Activated CD8-positive, alpha-beta memory T cell treated with anti-CD3 and anti-CD28 coated beads for 36 hours (primary cell): Measurements from ENCODE around the gene RGMA. TPM values are rescaled to one million over a fixed set of nuclear protein-coding genes. Genes with fewer than 3 reads are reported as not detected.

ENCODE experiments used
- CTCF ChIA-PET: fragments of 350-600 bp; sonication (Branson Sonifier 250); formaldehyde crosslinking; loops from one replicate; lab custom pipeline; 2021; ENCODE audit warnings: antibody characterized with exemption; lab: Charles Lee
- POLR2A ChIA-PET: fragments of 350-600 bp; sonication (Branson Sonifier 250); formaldehyde crosslinking; loops from one replicate; lab custom pipeline; 2021; ENCODE audit warnings: antibody characterized with exemption; lab: Charles Lee
- total RNA-seq, 2 experiments: library from RNA; stranded (reverse); gene quantifications; one replicate each; pipeline ENCODE4 v1.2.3, GENCODE V29; 2021

Gene RGMA
- total RNA-seq, 2 experiments from 2014 or later = not detected

DNA sequence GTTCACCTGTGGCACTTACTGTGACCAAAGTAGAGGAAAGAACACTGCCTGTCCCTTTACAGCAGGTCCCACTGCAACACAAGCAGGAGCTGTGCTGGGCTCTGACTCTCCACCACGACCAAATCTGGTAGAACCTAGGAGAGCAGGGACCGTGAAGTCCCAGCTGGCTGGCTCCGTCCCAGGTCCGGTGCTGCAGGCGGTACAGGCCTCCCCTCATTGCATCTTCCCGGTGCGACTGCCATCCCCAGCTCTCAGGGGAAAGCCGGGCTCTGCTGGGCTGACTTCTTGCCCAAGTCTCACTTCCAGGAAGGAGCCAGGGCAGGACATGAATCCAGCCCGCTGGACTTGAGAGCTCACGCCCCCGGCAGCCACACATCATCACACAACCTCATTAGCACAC, 33.8 kb downstream of the RGMA start:
- CTCF ChIA-PET = no interaction called here
- POLR2A ChIA-PET = no interaction called here

DNA sequence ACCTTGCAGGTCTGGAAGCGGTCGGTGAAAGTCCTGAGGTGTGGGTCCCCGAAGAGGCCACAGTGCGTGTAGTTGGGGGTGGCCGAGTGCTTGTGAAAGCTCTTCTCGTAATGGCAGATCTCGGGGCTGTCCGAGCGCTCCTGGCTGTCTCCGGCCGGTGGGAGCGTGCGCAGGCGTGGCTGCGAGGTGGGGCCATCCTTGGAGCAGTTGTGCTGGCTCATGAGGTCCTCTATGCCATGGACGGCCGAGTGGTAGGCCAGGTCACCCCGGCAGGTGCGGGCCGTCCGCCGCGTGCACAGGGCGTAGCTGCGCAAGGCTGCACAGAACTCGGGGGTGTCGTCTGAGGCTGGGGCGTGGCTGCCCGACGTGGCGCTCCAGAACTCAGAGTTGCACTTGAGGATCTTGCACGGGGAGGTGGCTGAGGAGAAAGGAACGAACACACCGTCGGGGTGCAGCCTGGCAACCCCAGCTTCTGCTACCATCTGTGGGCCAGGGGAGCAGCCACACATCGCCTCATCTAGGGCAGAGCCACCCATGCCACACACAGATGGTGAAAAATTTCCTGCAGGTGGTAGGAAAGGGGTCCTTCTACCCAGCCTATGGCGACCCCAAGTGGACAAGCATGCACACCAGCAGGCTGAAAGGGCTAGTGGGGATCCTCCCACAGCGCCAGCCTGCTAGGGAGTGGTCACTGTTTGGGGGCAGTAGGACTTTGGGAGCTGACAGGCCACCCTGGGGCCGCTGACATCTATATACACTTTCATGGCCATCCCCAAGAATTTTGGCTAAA, 36.7 kb downstream of the RGMA start:
- CTCF ChIA-PET = no interaction called here

GRCh38 chr15:93051236-93052089, 37.5 kb downstream of the RGMA start:
- ChIA-PET CTCF (interaction anchor here (1.1 kb wide), 1 partner anchor 21 kb away, joined by 4 read pairs; no protein-coding TSS in a partner anchor), POLR2A (no interaction called here)

More for the DNA sequence above, 36.7 kb downstream of the RGMA start:
- POLR2A ChIA-PET = no interaction called here

DNA sequence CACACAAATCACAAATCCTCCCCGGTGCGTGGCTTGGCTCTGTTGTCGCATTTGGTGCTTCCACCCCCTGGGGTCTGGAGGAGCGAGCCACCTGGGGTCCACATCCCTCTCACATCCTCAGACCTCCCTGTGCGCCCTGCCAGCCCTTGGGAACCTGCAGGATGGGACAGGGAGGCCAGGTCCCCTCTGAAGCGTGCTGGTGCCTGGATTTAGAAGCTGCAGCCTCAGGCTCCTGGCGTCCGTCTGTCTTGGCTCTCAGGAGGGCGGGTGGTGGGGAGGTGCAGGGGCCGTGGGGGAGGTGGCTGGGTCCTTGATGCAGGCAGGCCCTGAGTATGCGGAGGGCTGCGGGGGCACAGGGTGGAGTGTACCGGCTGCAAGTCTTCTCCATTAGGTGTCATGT, 38.4 kb downstream of the RGMA start:
- ChIA-PET CTCF (interaction anchor here (1.1 kb wide), 1 partner anchor 20 kb away, joined by 4 read pairs; no protein-coding TSS in a partner anchor), POLR2A (no interaction called here)

- ChIA-PET CTCF (no interaction called here), POLR2A (no interaction called here)
These were observed 39.0 kb downstream of the RGMA start for GRCh38 chr15:93049914-93050578.

DNA sequence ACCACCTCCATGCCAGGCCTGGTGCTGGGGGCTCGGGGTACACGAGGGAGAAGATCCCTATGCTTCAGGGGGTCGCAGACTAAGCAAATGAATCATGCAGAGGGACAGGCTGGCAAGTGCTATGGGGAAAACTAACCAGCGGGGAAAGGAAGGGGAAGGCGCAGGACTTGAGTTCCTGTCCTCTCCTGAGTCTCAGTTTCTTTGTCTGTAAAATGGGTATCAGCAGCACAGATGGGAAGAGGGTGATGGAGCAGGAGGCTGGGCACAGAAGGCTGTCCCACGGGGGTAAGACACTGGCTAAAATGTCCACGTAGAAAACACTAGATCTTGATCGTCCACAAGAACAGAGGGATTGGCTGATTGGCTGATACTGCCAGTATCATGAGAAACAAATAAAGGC, 39.8 kb downstream of the RGMA start:
- ChIA-PET POLR2A (no interaction called here), CTCF (no interaction called here)

DNA sequence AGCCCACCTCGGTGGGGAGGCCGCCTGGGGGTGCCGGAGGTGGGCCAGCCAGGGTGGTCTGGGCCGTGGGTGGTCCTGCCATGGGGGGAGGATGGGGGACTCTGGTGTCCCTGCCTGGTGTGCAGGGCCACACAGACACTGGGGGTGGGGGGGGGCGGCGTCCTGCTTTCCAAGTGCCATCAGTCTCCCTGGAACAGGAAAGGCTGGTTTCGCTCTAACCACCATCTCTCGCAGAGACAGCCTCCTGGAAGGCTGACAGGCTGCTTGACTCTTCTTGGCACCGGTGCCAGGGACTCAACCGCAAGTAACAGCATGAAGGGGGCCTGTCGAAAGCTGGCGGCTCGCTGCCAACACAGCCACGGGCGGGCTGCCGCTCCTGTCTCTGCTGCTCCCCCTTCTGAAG, 40.3 kb downstream of the RGMA start:
- POLR2A ChIA-PET = no interaction called here
- CTCF ChIA-PET = no interaction called here

DNA sequence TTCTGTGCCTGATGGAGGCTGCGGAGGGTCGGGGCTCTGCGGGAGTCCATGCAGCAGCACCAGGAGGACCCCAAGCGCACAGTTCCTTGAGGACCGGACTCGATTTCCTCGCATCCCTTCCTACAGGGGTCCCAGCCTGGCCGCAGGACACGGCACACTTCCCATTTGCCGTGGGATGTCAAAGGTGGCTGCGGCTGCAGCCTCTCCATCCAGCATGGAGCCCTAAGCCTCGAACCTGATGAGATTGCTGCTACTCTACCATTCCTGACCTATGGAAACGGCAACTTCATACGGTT, 40.6 kb downstream of the RGMA start:
- POLR2A ChIA-PET = no interaction called here
- CTCF ChIA-PET = no interaction called here

DNA sequence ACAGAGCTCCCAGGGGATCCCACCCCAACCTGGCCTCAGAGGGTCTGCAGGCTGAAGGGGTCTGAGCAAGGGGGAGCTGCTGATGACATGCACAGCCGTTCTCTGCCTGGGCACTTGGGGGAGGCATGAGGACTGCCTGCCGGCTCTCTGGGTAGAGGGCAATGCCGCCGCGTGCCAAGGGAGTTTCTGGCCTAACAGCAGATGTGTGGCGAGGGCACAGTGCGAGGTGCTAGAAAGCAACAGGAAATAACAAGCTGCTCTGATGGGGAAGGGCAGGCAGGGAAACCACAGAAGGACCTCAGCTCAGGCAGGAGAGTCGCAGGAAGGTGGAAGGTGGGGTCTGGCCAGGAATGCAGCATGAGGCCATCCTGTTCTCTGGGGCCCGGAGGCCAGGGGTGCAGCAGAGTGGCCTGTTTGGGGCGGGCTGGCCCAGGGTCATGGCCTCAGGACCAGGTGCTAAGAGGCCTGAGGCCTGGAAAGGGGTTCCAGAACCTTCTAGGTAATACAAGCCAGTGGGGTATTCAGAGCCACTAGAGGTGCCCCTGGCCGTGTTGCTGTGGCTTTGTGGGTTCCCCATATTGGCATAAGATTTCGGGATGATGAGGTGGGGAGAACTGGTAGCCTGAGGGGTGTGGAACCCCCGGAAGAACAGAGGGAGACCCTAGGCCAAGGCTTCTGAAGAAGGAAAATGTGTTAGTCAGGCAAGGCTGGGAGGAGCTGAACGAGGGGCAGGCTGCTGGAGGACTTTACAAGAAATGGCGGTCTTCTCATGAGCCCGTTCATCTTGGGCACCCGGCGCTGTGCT, 41.2 kb downstream of the RGMA start:
- POLR2A ChIA-PET = no interaction called here
- CTCF ChIA-PET = interaction anchor here (0.6 to 1.1 kb wide), 3 partner anchors 12 to 40 kb away, joined by 3 read pairs; no protein-coding TSS in a partner anchor

- ChIA-PET CTCF (interaction anchor here (0.6 to 1.1 kb wide), 3 partner anchors 10 to 41 kb away, joined by 3 read pairs; no protein-coding TSS in a partner anchor), POLR2A (interaction anchor here (0.6 kb wide), 1 partner anchor 71 kb away, joined by 3 read pairs; no protein-coding TSS in a partner anchor)
These were observed 42.3 kb downstream of the RGMA start for GRCh38 chr15:93046721-93047120.

- POLR2A ChIA-PET = no interaction called here
- CTCF ChIA-PET = interaction anchor here (1.4 kb wide), 1 partner anchor 16 kb away, joined by 4 read pairs; no protein-coding TSS in a partner anchor
These were observed 42.9 kb downstream of the RGMA start for GRCh38 chr15:93046120-93046519.

DNA sequence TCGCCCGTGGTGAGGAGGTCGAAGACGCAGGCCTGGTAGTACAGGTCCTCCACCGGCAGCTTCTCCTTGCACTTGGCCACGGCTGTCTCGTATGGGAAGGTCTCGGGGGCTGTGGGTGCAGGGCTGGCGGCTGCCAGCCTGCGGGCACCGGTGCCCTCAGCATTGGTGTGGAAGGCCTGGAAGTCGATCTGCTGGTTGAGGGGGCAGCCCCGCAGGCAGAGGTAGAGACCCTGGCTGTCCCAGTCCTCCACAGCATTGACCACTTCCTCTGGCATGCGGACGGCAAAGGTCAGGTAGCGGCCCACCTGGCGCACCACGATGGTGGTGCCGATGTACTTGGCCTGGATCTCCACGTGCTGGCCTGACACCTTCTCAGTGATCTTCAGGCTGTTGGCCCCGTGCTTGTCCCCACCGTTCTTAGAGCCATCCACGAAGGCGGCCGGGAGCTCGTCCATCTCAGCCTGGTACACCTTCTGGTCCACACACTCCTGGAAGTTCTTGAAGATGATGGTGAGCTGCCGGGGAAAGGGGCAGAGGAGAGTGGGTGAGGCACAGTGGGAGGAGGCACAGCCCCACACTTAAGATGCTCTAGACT, 43.7 kb downstream of the RGMA start:
- ChIA-PET CTCF (interaction anchor here (1.4 kb wide), 1 partner anchor 15 kb away, joined by 4 read pairs; no protein-coding TSS in a partner anchor), POLR2A (no interaction called here)

DNA sequence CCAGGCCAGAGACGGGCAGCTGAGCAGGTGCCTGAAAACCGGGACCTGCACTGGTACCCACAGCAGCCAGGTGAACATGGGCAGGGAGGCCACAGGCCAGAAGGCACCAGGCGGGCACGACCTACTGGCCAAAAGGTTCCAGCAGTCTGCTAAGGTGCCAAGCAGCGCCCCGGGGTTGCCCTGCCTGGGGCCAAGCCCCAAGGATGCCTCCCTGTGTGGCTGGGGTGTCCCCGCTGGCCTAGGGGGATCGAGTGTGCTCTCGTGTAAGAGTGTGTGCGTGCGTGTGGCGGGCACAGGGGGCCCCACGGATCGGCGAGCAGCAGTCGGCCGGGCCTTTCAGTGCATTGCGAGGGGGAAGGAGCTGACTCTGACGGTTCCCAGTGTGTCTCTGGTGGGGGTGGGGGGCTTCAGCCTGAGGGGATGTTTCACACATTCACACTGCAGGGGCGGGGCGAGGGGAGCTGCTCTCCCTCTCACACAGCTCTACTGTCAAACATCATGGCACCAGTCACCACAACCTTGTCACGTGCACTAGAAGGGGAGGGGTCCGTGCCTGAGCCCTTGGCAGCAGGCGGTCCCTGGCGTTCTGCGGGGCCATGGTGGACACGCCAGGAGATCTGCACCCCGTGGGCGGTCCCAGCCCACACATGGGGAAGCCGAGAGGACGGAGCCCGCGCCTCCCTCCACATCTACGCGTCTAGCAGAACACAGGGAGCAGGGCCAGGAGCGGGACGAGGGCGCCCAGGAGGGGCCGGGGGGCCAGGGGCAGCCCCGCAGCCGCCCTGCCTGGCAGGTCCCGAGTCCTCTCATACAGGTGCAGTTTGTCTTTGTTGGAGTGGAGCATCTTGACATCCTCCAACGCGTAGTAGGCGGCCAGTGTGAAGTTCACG, 44.5 kb downstream of the RGMA start:
- ChIA-PET CTCF (interaction anchor here (1.4 kb wide), 2 partner anchors 14 kb away, joined by 3 to 4 read pairs; no protein-coding TSS in a partner anchor), POLR2A (no interaction called here)

DNA sequence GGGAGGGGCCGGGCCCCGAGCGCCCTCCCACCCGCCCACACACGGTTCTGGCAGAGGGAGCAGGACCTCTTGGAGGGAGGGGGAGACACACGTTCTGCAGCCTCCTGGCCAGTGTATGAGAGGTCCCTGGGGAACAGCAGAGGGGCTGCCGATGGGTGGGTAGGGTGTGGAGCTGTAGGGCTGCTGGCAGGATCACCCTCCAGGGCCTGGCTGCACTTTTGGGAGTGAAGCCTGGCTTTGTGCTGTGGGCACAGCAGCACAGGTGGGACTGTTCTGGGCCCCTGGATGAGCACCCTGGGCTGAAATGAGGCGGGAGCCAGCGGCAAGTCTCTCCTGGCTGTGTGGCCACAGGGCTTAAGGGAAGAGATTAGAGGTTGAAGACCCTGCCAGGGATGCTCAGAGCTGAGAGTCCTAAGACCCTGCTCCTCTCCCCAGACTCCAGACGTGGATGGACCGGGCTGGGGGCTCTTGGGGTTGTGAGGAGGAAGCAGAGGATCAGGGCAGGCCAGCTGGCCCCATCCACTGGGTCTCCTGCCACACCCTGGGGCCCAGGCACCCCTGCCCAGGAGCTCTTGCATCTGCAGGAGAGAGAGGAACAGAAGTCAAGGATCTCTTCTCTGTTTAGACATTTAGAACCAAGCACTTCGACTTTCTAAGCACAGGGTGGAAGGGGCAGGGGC, 45.2 kb downstream of the RGMA start:
- CTCF ChIA-PET = interaction anchor here (0.5 to 1.4 kb wide), 2 partner anchors 13 to 162 kb away, joined by 3 read pairs; no protein-coding TSS in a partner anchor
- POLR2A ChIA-PET = no interaction called here

DNA sequence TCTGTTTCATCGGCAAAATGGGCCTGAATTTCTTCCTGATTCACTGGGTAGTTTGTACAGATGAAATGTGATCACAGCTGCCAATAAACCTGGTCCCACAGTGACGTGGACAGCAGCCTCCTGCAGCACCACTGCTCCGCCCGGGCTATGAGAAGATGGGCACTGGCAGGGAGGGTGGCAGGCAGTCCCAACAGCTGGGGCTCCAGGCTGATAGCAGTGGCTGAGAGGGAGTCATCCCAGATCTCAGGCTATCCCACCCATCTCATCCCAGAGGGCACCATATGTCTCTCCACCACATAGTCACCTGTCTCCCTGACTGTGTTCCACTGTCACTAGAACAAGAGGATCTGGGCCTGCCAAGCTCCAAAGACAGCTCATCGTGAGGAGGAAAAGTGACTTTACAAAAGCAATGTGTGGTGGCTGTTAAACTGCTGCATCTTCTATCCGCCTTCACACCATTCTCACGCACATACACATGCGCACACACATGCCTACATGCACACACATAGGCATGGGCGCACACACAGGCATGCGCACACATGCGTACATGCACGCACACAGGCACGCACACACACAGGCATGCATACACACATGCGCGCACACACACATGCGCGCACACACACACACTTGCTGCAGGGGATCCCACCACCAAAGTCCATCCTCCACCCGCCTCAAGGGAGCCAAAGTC, 46.2 kb downstream of the RGMA start:
- ChIA-PET CTCF (interaction anchor here (0.5 to 1.4 kb wide), 2 partner anchors 12 to 163 kb away, joined by 3 read pairs; no protein-coding TSS in a partner anchor), POLR2A (no interaction called here)

GRCh38 chr15:93042211-93042610, 46.8 kb downstream of the RGMA start:
- POLR2A ChIA-PET = no interaction called here
- CTCF ChIA-PET = no interaction called here
